HG03103 (cell line): Measurements from ENCODE around the gene IL22RA2.

Source experiments
- ATAC-seq: cut with Tn5 transposase; IDR thresholded peaks from one replicate; pipeline ENCODE4 v1.9.1; 2021; ENCODE audit warnings: low read depth; ENCODE audit not compliant: unreplicated experiment

The IL22RA2 gene

GRCh38 chr6:137097526-137097925 lies 75.9 kb downstream of the IL22RA2 start:
- no peak for ATAC-seq

GRCh38 chr6:137097057-137097456 lies 76.4 kb downstream of the IL22RA2 start:
- no peak for ATAC-seq

- ATAC-seq, result peak; percentile 65
Observed at GRCh38 chr6:137095651-137096238, 77.7 kb downstream of the IL22RA2 start.

- ATAC-seq, result no peak
Observed at GRCh38 chr6:137095093-137095492, 78.4 kb downstream of the IL22RA2 start.

- ATAC-seq, result no peak
Observed at GRCh38 chr6:137094411-137095008, 78.9 kb downstream of the IL22RA2 start.
